Choroid plexus epithelial cell (primary cell): ENCODE results near the gene QPCT.

Source experiments
- DNase-seq: peaks from one replicate; pipeline ENCODE4 v3.0.0-alpha.2; 2010; ENCODE audit warnings: low read depth
- H3K4me3 ChIP-seq: 2 replicates; pipeline ENCODE4 v1.5.1; 2011; ENCODE audit warnings: low read depth, mild to moderate bottlenecking, control low read depth, low read length, moderate library complexity
- CTCF ChIP-seq: conservative IDR thresholded peaks from 2 replicates; pipeline ENCODE4 v1.5.1; 2011; ENCODE audit warnings: low read depth, mild to moderate bottlenecking, control low read depth, inconsistent platforms, low read length, moderate library complexity

QPCT gene

GRCh38 chr2:37366773-37367172 is 22.3 kb downstream of the QPCT start:
- no peak overlapping the region for H3K4me3 ChIP-seq
- DNase-seq: no peak
- TF ChIP-seq CTCF: no peak

- TF ChIP-seq CTCF: no peak
- H3K4me3 ChIP-seq: no peak overlapping the region
- DNase-seq: no peak
Observed at GRCh38 chr2:37367310-37367709, 22.9 kb downstream of the QPCT start.

GRCh38 chr2:37367984-37368383 is 23.6 kb downstream of the QPCT start:
- no peak for TF ChIP-seq CTCF
- DNase-seq: no peak
- H3K4me3 ChIP-seq: no peak overlapping the region

- TF ChIP-seq CTCF: no peak
- DNase-seq: no peak
- no peak overlapping the region for H3K4me3 ChIP-seq
Observed at GRCh38 chr2:37370666-37371065, 26.2 kb downstream of the QPCT start.

- no peak for DNase-seq
- no peak for TF ChIP-seq CTCF
Observed at GRCh38 chr2:37372000-37372399, 27.6 kb downstream of the QPCT start.

GRCh38 chr2:37375741-37376288 is 31.4 kb downstream of the QPCT start:
- TF ChIP-seq CTCF: no peak
- no peak overlapping the region for H3K4me3 ChIP-seq
- no peak for DNase-seq

More at GRCh38 chr2:37372000-37372399, 27.6 kb downstream of the QPCT start:
- no peak overlapping the region for H3K4me3 ChIP-seq

GRCh38 chr2:37376421-37377186 is 32.2 kb downstream of the QPCT start:
- no peak overlapping the region for H3K4me3 ChIP-seq
- TF ChIP-seq CTCF: no peak
- no peak for DNase-seq
